ENCODE measurements around the gene CNDP2. TPM values are rescaled to one million over a fixed set of nuclear protein-coding genes. Genes with fewer than 3 reads are reported as not detected.

Gene CNDP2
- total RNA-seq (100 to 1,000 TPM in 3 of 6 donors, 10 to 100 TPM in 3; 66.4 to 196 (median 101) TPM), polyA plus RNA-seq (10 to 100 TPM; 65.7 to 94.6 TPM)

DNA sequence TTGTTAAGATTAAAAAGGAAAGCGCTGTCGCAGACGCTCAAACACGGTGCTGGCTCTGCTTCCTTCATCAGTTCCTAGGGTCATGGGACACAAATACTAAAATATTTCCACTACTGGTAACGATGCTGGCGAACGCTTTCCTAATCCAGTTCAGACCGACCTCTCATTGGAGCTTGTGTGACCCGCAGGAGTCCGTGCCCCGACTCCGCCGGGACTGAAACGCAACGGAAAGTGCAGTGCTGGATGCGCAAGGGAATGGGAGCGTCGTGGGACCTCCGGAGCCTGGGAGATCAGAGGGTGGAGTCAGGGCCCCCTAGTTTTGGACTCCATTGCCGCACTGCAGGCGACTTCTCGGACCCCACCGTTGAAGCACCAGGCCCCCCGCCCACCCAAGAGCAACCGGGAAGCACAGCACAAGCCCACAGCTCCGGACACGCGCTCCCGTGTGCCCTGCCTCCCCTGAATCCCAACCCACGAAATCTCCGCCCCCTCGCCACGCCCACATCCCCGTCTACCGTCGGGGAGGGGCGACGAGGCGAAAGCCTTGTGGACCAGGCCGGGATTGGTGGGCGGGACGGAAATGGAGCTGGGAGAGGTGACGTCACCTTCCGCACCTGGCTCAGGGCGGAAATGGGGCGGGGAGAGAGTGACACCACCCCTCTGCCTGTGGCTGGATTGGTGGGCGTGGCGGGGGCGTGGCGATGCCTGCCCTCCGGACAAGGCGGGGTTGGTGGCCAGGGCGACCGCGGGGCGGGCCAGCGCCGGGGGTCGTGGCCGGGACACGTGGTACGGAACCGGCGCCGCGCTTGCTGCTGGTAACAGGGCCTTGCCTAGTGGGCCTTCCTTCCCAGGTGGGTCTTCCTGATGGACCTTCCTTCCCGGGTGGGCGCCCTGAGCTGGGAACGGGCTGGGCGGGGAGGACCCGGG lies at the start of gene CNDP2:
Gene CNDP2, plus strand, starts transcription at position 783 of the 927 bp plus-strand sequence. CDS start 3,611 bp downstream, outside the sequence.
- intact Hi-C loops (cut with DNase I) = no loop called here
- no peaks in the 10 kb centered on the region for H3K27me3 ChIP-seq
- peak; percentile 88 to 93 (median 92) for ATAC-seq
- H3K4me1 ChIP-seq = peaks cover 29 to 31% (median 30%) of the 10 kb centered on the region in 3 donors
- DNase-seq = peak; percentile 100
- WGBS, 2 donors = 0 to 1% methylated on average over 61 to 71 of the region's 71 CpGs
- peak; percentile 66 for FAIRE-seq
- H3K36me3 ChIP-seq = no peaks in the 10 kb centered on the region
- peak within 1 kb of the TSS; percentile 89 to 95 (median 92) for H3K27ac ChIP-seq
- no peaks in the 10 kb centered on the region for H3K9me3 ChIP-seq
- TF ChIP-seq, protein P1, sequence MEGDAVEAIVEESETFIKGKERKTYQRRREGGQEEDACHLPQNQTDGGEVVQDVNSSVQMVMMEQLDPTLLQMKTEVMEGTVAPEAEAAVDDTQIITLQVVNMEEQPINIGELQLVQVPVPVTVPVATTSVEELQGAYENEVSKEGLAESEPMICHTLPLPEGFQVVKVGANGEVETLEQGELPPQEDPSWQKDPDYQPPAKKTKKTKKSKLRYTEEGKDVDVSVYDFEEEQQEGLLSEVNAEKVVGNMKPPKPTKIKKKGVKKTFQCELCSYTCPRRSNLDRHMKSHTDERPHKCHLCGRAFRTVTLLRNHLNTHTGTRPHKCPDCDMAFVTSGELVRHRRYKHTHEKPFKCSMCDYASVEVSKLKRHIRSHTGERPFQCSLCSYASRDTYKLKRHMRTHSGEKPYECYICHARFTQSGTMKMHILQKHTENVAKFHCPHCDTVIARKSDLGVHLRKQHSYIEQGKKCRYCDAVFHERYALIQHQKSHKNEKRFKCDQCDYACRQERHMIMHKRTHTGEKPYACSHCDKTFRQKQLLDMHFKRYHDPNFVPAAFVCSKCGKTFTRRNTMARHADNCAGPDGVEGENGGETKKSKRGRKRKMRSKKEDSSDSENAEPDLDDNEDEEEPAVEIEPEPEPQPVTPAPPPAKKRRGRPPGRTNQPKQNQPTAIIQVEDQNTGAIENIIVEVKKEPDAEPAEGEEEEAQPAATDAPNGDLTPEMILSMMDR (IDR thresholded peaks at IDR 0.05) = no peak
- peak within 1 kb of the TSS; percentile 74 to 94 (median 88) for H3K4me3 ChIP-seq

DNA sequence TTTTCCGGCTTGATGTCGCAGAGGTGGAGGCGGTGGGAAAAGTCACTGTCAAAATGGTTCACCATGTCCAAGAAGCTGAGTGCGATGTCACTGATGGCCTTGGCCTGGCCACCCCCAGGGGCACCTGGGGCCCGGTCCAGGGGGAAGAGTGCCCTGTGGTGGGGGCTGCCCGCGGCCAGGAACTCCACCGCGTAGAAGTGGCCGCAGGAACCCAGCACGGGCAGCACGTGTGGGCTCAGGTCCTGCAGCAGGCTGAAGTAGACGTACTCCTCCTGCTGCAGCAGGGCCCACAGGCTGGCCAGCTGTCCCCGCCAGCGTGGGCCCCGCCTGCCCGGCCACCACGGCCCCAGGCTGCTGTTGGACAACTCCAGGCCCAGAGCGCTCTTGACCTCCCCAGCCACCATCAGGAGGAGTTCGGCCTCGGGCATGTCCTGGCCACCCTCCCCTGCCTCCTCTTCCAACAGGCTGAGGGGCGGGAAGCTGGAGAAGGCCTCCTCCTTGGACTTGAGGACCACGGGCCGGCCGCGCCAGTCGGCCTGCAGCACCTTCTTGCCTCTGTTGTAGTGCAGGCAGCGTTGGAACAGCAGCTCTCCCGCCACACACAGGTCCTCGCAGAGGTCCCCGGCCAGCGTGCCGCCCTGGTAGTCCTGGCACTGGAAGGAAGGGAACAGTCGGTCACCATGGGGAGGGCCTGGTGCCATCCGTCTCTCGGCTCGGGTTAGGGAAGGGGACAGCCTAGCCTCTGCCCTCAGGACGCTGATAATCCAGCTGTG lies 49.3 kb upstream of the CNDP2 start:
- no peak for ATAC-seq
- FAIRE-seq = no peak
- intact Hi-C loops (cut with DNase I) = no loop called here
- H3K4me3 ChIP-seq = no peak overlapping the region
- WGBS, 2 donors = 91 to 95% methylated on average over 37 to 38 of the region's 38 CpGs
- H3K27ac ChIP-seq = no peak overlapping the region
- no peaks in the 10 kb centered on the region for H3K36me3 ChIP-seq
- H3K9me3 ChIP-seq = no peaks in the 10 kb centered on the region
- TF ChIP-seq, protein P1 (IDR thresholded peaks at IDR 0.05) = no peak
- H3K27me3 ChIP-seq = no peaks in the 10 kb centered on the region
- peaks cover 0 to 6% (median 0%) of the 10 kb centered on the region in 3 donors for H3K4me1 ChIP-seq
- no peak for DNase-seq

DNA sequence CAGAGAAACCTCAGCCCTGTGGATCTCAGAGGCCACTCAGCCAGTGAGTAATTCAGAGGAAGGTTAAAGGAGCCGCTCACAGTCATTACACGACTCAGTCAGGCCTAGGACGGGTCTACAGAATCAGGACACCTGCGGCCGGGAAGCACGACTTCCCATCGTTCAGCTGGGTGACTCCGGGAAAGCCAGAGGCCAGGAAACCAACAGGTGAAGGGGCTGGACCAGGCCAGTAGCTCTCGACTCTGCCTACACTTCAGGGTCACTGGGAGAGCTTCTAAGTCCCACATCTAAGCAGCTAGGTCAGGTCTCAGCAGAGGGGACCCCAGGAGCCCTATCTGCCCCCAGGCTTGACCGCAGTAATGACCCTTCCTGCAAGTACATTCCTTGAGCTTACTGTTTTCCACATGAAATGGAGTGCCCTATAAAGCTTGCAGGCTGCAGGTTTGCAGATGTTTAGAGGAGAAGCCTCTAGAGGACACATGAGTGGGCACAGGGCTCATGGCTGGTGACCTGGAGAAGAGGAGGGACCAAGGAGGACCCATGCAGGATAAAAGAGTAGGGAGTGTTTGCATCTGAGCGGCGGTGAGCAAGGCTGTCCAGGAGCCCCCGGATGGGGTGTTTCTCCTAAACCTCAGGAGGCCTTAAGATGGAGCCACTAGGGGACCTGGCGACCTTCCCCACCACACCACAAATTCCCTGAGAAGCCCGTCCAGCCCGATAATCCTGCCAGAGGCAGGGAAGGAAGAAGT lies 48.6 kb upstream of the CNDP2 start:
- Histone ChIP-seq H3K4me1 (peaks cover 0 to 6% (median 0%) of the 10 kb centered on the region in 3 donors), H3K9me3 (no peaks in the 10 kb centered on the region), H3K4me3 (no peak overlapping the region), H3K27me3 (no peaks in the 10 kb centered on the region), H3K27ac (no peak overlapping the region), H3K36me3 (no peaks in the 10 kb centered on the region)
- TF ChIP-seq, protein P1 (IDR thresholded peaks at IDR 0.05) = no peak
- intact Hi-C loops (cut with DNase I) = no loop called here
- FAIRE-seq (no peak), DNase-seq (no peak), ATAC-seq (no peak)
- WGBS, 2 donors = 85 to 87% methylated on average over 16 of the region's 16 CpGs

DNA sequence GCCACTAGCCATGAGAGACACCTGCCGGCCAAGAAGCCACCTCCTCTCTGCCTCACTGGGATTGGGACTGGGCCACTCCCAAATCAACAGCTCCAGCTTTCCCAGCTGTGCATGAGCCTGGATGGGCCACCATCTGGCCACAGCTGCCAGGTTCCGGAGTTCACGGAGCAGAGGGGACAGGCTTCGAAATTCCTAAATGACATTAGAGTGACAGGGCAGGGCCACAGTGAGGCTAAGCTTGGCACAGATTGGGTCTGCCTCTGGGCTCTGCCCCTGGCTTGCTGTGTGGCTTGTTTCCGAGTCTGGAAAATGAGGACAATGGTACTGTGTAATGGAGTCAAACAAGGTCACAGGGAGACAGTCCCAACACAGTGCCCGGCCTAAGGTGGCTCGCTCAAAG lies 45.5 kb upstream of the CNDP2 start:
- Histone ChIP-seq H3K4me3 (no peak overlapping the region), H3K27ac (no peak overlapping the region), H3K9me3 (no peaks in the 10 kb centered on the region), H3K36me3 (no peaks in the 10 kb centered on the region), H3K27me3 (peaks cover 0 to under 1% (median 0%) of the 10 kb centered on the region in 4 donors), H3K4me1 (no peaks in the 10 kb centered on the region)
- no peak for DNase-seq
- peak in 2 of 4 donors; percentile 18 to 21 for ATAC-seq
- WGBS, 2 donors = 68 to 70% methylated on average over 7 of the region's 7 CpGs
- no peak for FAIRE-seq
- TF ChIP-seq, protein P1 (IDR thresholded peaks at IDR 0.05) = no peak
- intact Hi-C loops (cut with DNase I) = no loop called here
